HepG2 (cell line): ENCODE data around the gene SP6. TPM values are rescaled to one million over a fixed set of nuclear protein-coding genes. Genes with fewer than 3 reads are reported as not detected.
A peak's percentile ranks its signal among the peaks of the same experiment; 100 is the strongest.

Experiments used
- ARNT2 ChIP-seq: sonication (generic); formaldehyde crosslinking; IDR thresholded peaks from 2 replicates; pipeline ENCODE4 v1.8.0; 2022; ENCODE audit warnings: mild to moderate bottlenecking, low read depth, missing genetic modification reagents, moderate library complexity
- HOXA5 ChIP-seq: sonication (generic); formaldehyde crosslinking; IDR thresholded peaks from 2 replicates; pipeline ENCODE4 v1.4.0; 2020; ENCODE audit warnings: missing genetic modification reagents
- MYC ChIP-seq: sonication (generic); formaldehyde crosslinking; IDR thresholded peaks from 2 replicates; pipeline ENCODE4 v1.9.0; 2021; ENCODE audit warnings: missing genetic modification reagents, borderline replicate concordance
- NCOA2 ChIP-seq: sonication (generic); formaldehyde crosslinking; IDR thresholded peaks from 2 replicates; pipeline ENCODE4 v1.8.0; 2022; ENCODE audit warnings: inconsistent platforms
- PAWR ChIP-seq: sonication (generic); formaldehyde crosslinking; IDR thresholded peaks from 2 replicates; pipeline ENCODE4 v1.4.0; 2020; ENCODE audit warnings: missing genetic modification reagents, mild to moderate bottlenecking, borderline replicate concordance
- PHF21A ChIP-seq: sonication (generic); formaldehyde crosslinking; IDR thresholded peaks from 2 replicates; pipeline ENCODE4 v1.5.0; 2020; ENCODE audit warnings: mild to moderate bottlenecking, missing genetic modification reagents
- RBM39 ChIP-seq: fragments of 200-400 bp; formaldehyde crosslinking; IDR thresholded peaks from one replicate; pipeline ENCODE4 v1.6.1; 2018; ENCODE audit warnings: antibody characterized with exemption, mild to moderate bottlenecking, low read depth, low read length; ENCODE audit not compliant: poor library complexity, severe bottlenecking
- ZBTB20 ChIP-seq: sonication (generic); formaldehyde crosslinking; IDR thresholded peaks from 2 replicates; pipeline ENCODE4 v1.8.1; 2023; ENCODE audit warnings: missing genetic modification reagents, low read depth, mild to moderate bottlenecking, borderline replicate concordance
- ZBTB42 ChIP-seq: sonication (generic); formaldehyde crosslinking; IDR thresholded peaks from 2 replicates; pipeline ENCODE4 v1.5.0; 2020; ENCODE audit warnings: mild to moderate bottlenecking, missing genetic modification reagents
- ZFYVE20 ChIP-seq: sonication (generic); formaldehyde crosslinking; IDR thresholded peaks from 2 replicates; pipeline ENCODE4 v1.8.0; 2023; ENCODE audit warnings: low read depth, mild to moderate bottlenecking, moderate library complexity, missing genetic modification reagents, borderline replicate concordance
- ZNF143 ChIP-seq: sonication (generic); formaldehyde crosslinking; IDR thresholded peaks from 2 replicates; pipeline ENCODE4 v1.4.0; 2020; ENCODE audit warnings: missing genetic modification reagents
- ZNF205 ChIP-seq: IDR thresholded peaks from 2 replicates; pipeline ENCODE4 v1.6.1; 2018; ENCODE audit warnings: missing biosample characterization, missing genetic modification reagents
- ZNF382 ChIP-seq: sonication (generic); formaldehyde crosslinking; IDR thresholded peaks from 2 replicates; pipeline ENCODE4 v1.5.0; 2020; ENCODE audit warnings: missing genetic modification reagents, mild to moderate bottlenecking, borderline replicate concordance
- ZNF644 ChIP-seq: IDR thresholded peaks from 2 replicates; pipeline ENCODE4 v1.6.1; 2016; ENCODE audit warnings: low read depth
- ZNF660 ChIP-seq: sonication (generic); formaldehyde crosslinking; IDR thresholded peaks from 2 replicates; pipeline ENCODE4 v1.5.1; 2020; ENCODE audit warnings: mild to moderate bottlenecking, low read depth, missing genetic modification reagents, borderline replicate concordance
- ZNF746 ChIP-seq: sonication (generic); formaldehyde crosslinking; IDR thresholded peaks from 2 replicates; pipeline ENCODE4 v1.8.0; 2022; ENCODE audit warnings: mild to moderate bottlenecking, missing genetic modification reagents
- polyA plus RNA-seq, 8 experiments: library from polyadenylated mRNA; depleted of rRNA in 3 of 8; stranded (reverse) in 7 of 8; unstranded in 1 of 8; fragments of >200 nt; fragmentation: Illumina TruSeq in 4 of 8; extraction: Trizol in 4 of 8; gene quantifications; 2 replicates each; pipeline versions ENCODE4 v1.2.1 to v1.2.3, GENCODE V29; 2011 to 2016; ENCODE audit warnings: low read depth in 4 of 8, missing spikeins in 1 of 8, mixed read lengths in 1 of 8; ENCODE audit not compliant: insufficient read depth in 1 of 8
- total RNA-seq, 5 experiments: library from RNA; depleted of rRNA; stranded (reverse); fragments of >200 nt; fragmentation: Illumina TruSeq; extraction: Trizol; gene quantifications; 2 replicates each; pipeline ENCODE4 v1.2.3, GENCODE V29; 2016; ENCODE audit warnings: low read depth in 1 of 5
- TF ChIP-seq, protein P1 (sequence below): sonication (generic); formaldehyde crosslinking; IDR thresholded peaks from 2 replicates; pipeline ENCODE4 v1.4.0; 2020; ENCODE audit warnings: mild to moderate bottlenecking, missing genetic modification reagents
- TF ChIP-seq, protein P2 (sequence below): sonication (generic); formaldehyde crosslinking; IDR thresholded peaks from 2 replicates; pipeline ENCODE4 v1.8.1; 2023; ENCODE audit warnings: mild to moderate bottlenecking, moderate library complexity, missing genetic modification reagents
- TF ChIP-seq, protein P3 (sequence below): sonication (generic); formaldehyde crosslinking; IDR thresholded peaks from 2 replicates; pipeline ENCODE4 v1.8.0; 2022; ENCODE audit warnings: missing genetic modification reagents, low read depth, mild to moderate bottlenecking, borderline replicate concordance
- TF ChIP-seq, protein P4 (sequence below): sonication (generic); formaldehyde crosslinking; IDR thresholded peaks from 2 replicates; pipeline ENCODE4 v1.8.0; 2022; ENCODE audit warnings: mild to moderate bottlenecking, missing genetic modification reagents, borderline replicate concordance
- TF ChIP-seq, protein P5 (sequence below): IDR thresholded peaks from 2 replicates; pipeline ENCODE4 v1.6.1; 2018; ENCODE audit warnings: missing genetic modification reagents

The SP6 gene
- total and polyA plus RNA-seq, 2 of the 13 experiments (the other 11 are each of a cell fraction or from before 2014, with no cell fraction given), result 0.07 TPM

DNA sequence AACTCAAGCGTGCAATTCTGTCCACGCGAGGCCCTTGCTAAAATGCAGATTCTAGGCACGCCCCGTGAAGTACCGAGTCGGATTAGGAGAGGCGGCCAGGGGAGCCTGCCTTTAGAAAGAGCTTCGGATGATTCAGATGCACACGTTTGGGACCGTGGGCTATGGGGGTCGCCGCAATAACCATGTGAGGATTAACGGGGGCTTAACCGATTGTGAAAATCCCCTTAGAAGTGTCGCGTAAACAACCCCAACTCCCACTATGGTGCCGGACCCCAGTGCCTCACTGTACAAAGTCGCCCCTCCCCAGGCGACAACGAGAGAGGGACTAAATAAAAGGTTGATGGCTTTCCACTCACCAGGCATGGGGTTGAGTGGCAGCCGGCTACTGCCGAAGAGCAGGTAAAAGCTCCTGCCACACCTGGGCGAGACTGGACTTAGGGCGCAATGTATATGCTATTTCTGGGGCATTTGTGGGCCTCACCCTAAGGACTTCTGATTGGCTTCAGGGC lies 44.4 kb upstream of the SP6 start (continued):
- TF ChIP-seq, protein P1, sequence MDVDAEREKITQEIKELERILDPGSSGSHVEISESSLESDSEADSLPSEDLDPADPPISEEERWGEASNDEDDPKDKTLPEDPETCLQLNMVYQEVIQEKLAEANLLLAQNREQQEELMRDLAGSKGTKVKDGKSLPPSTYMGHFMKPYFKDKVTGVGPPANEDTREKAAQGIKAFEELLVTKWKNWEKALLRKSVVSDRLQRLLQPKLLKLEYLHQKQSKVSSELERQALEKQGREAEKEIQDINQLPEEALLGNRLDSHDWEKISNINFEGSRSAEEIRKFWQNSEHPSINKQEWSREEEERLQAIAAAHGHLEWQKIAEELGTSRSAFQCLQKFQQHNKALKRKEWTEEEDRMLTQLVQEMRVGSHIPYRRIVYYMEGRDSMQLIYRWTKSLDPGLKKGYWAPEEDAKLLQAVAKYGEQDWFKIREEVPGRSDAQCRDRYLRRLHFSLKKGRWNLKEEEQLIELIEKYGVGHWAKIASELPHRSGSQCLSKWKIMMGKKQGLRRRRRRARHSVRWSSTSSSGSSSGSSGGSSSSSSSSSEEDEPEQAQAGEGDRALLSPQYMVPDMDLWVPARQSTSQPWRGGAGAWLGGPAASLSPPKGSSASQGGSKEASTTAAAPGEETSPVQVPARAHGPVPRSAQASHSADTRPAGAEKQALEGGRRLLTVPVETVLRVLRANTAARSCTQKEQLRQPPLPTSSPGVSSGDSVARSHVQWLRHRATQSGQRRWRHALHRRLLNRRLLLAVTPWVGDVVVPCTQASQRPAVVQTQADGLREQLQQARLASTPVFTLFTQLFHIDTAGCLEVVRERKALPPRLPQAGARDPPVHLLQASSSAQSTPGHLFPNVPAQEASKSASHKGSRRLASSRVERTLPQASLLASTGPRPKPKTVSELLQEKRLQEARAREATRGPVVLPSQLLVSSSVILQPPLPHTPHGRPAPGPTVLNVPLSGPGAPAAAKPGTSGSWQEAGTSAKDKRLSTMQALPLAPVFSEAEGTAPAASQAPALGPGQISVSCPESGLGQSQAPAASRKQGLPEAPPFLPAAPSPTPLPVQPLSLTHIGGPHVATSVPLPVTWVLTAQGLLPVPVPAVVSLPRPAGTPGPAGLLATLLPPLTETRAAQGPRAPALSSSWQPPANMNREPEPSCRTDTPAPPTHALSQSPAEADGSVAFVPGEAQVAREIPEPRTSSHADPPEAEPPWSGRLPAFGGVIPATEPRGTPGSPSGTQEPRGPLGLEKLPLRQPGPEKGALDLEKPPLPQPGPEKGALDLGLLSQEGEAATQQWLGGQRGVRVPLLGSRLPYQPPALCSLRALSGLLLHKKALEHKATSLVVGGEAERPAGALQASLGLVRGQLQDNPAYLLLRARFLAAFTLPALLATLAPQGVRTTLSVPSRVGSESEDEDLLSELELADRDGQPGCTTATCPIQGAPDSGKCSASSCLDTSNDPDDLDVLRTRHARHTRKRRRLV (CRISPR knock-in tag), result no peak
- peak; percentile 62 for TF ChIP-seq ZNF205 (CRISPR knock-in tag)
- TF ChIP-seq ZNF143 (CRISPR knock-in tag), result no peak
- no peak for TF ChIP-seq ZBTB42 (CRISPR knock-in tag)
- TF ChIP-seq RBM39, result no peak
- TF ChIP-seq NCOA2 (CRISPR knock-in tag), result peak; percentile 39; the same call in 1 of the 2 replicates
- peak; percentile 27; the same call in 1 of the 2 replicates for TF ChIP-seq HOXA5 (CRISPR knock-in tag)
- TF ChIP-seq, protein P2, sequence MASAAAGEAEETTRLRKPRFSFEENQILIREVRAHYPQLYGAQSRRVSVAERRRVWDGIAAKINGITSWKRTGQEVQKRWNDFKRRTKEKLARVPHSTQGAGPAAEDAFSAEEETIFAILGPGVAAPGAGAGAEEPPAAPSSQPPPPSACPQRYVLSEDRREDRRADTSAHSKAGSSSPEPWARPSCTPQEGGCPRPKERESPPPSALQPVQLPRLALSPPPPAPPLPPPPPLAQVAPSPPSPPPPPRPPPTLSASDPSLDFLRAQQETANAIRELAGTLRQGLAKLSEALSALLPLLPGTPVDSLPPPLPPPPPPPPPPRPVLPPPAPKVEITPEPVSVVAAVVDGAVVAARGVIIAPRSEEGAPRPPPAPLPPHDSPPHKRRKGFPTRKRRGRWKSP (CRISPR knock-in tag), result peak; percentile 82; the same call in 1 of the 2 replicates
- TF ChIP-seq PAWR (CRISPR knock-in tag), result no peak
- peak; percentile 71; the same call in 1 of the 2 replicates for TF ChIP-seq ARNT2 (CRISPR knock-in tag)
- TF ChIP-seq ZNF660 (CRISPR knock-in tag), result no peak
- peak; percentile 97 for TF ChIP-seq ZBTB20 (CRISPR knock-in tag)
- TF ChIP-seq, protein P3, sequence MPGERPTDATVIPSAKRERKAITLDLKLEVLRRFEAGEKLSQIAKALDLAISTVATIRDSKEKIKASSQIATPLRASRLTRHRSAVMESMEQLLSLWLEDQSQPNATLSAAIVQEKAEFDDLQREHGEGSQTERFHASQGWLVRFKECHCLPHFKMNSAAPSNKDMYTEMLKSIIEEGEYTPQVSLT (CRISPR knock-in tag), result no peak
- TF ChIP-seq MYC (CRISPR knock-in tag), result peak; percentile 80; the same call in 1 of the 2 replicates
- peak; percentile 69; the same call in 1 of the 2 replicates for TF ChIP-seq PHF21A (CRISPR knock-in tag)
- TF ChIP-seq, protein P4, sequence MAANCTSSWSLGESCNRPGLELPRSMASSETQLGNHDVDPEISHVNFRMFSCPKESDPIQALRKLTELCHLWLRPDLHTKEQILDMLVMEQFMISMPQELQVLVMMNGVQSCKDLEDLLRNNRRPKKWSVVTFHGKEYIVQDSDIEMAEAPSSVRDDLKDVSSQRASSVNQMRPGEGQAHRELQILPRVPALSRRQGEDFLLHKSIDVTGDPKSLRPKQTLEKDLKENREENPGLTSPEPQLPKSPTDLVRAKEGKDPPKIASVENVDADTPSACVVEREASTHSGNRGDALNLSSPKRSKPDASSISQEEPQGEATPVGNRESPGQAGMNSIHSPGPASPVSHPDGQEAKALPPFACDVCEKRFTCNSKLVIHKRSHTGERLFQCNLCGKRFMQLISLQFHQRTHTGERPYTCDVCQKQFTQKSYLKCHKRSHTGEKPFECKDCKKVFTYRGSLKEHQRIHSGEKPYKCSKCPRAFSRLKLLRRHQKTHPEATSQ (CRISPR knock-in tag), result no peak
- TF ChIP-seq ZNF644, result no peak
- TF ChIP-seq, protein P5, sequence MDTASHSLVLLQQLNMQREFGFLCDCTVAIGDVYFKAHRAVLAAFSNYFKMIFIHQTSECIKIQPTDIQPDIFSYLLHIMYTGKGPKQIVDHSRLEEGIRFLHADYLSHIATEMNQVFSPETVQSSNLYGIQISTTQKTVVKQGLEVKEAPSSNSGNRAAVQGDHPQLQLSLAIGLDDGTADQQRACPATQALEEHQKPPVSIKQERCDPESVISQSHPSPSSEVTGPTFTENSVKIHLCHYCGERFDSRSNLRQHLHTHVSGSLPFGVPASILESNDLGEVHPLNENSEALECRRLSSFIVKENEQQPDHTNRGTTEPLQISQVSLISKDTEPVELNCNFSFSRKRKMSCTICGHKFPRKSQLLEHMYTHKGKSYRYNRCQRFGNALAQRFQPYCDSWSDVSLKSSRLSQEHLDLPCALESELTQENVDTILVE (CRISPR knock-in tag), result peak; percentile 73; the same call in 1 of the 2 replicates
- TF ChIP-seq ZNF746 (CRISPR knock-in tag), result 0 out of 2 replicates have a peak, but pooled peaks have one; percentile 49
- no peak for TF ChIP-seq ZNF382 (CRISPR knock-in tag)
- peak; percentile 56; the same call in 1 of the 2 replicates for TF ChIP-seq ZFYVE20 (CRISPR knock-in tag)
